Right lobe of liver (tissue), 6 donors: ENCODE results near the gene PTPN3. TPM values are rescaled to one million over a fixed set of nuclear protein-coding genes. Genes with fewer than 3 reads are reported as not detected.

Experiments used
- ATAC-seq, 4 donors: fragments of 200-7000 bp; cut with Tn5 transposase; one replicate each; pipeline ENCODE4 v1.9.1; 2020; ENCODE audit warnings: mild to moderate bottlenecking in 4 of 4, moderate library complexity in 4 of 4
- DNase-seq, 3 donors: peaks; one replicate each; pipeline ENCODE4 v3.0.0-alpha.2; 2020
- H3K27ac ChIP-seq, 3 donors: fragments of 200-600 bp; one replicate each; pipeline ENCODE4 v1.8.0; 2022
- H3K27me3 ChIP-seq, 2 donors: fragments of 200-600 bp; one replicate each; pipeline ENCODE4 v1.8.0; 2022
- H3K36me3 ChIP-seq, 4 donors: fragments of 200-600 bp; sonication (generic) in 1 of 4; one replicate each; pipeline versions ENCODE4 v1.5.1 to v1.8.0; 2017 to 2022; ENCODE audit warnings: control low read depth in 1 of 4
- H3K4me1 ChIP-seq, 4 donors: fragments of 200-600 bp; sonication (generic) in 1 of 4; one replicate each; pipeline versions ENCODE4 v1.5.1 to v1.8.0; 2017 to 2022; ENCODE audit warnings: control low read depth in 1 of 4
- H3K4me3 ChIP-seq, 3 donors: fragments of 200-600 bp; one replicate each; pipeline ENCODE4 v1.8.0; 2022
- H3K9me3 ChIP-seq, 4 donors: fragments of 200-600 bp; sonication (generic) in 1 of 4; one replicate each; pipeline versions ENCODE4 v1.5.1 to v1.8.0; 2017 to 2022; ENCODE audit warnings: control low read depth in 1 of 4
- CTCF ChIP-seq, 4 donors: fragments of 200-600 bp in 3 of 4; fragments of 450-650 bp in 1 of 4; IDR thresholded peaks; one replicate each; pipeline versions ENCODE4 v1.5.1 to v1.8.0; 2016 to 2022; ENCODE audit warnings: antibody characterized with exemption in 4 of 4, mild to moderate bottlenecking in 2 of 4
- POLR2A ChIP-seq: fragments of 450-650 bp; IDR thresholded peaks from one replicate; pipeline ENCODE4 v1.6.1; 2017; ENCODE audit warnings: antibody characterized with exemption, mild to moderate bottlenecking
- WGBS: methylation state at CpG from one replicate; pipeline ENCODE4 v1.1.6; 2018; ENCODE audit warnings: low coverage, low lambda C conversion rate; ENCODE audit not compliant: insufficient coverage; ENCODE audit errors: missing lambda C conversion rate; 5-methylcytosine and 5-hydroxymethylcytosine counted together
- intact Hi-C, 2 donors: fragments of 100-400 bp; cut with DNase I; formaldehyde crosslinking; loops; one replicate each; pipeline versions ENCODE4 v1.11.2 to v1.14.1; 2022
- total RNA-seq, 6 experiments: library from RNA; depleted of rRNA in 2 of 6; stranded (reverse); fragments of >200 nt in 2 of 6; fragmentation: NEBNext Ultra II Directional in 3 of 6; extraction: Animal tissue kit (Norgen Biotek cat#: 25700) in 3 of 6; gene quantifications; one replicate each; pipeline versions ENCODE4 v1.1.0 to v1.2.4, GENCODE V29; 2016 to 2023
- donor health status: DM: no; HTN: yes; CAD: no.
- donor health status: DM: no; HTN: no; CAD: no.
- donor health status: DM: no; HTN: no; CAD: no.
- donor health status: DM: no; HTN: yes; CAD: no.
- donor health status: DM: no; HTN: yes; CAD: no.

The PTPN3 gene
- total RNA-seq, 6 experiments from 2014 or later, result 15.0 to 33.3 (median 30.0) TPM

GRCh38 chr9:109479822-109480221 lies 18.3 kb downstream of the PTPN3 start:
- no peak for ATAC-seq
- peak overlapping the region in 1 of 3 donors; percentile 6 for H3K4me3 ChIP-seq
- no peak for TF ChIP-seq CTCF (IDR thresholded peaks at IDR 0.05)
- TF ChIP-seq POLR2A, result no peak
- peak overlapping the region; percentile 96 to 98 (median 98) for H3K27ac ChIP-seq
- intact Hi-C loops, result no loop called here
- no peaks in the 10 kb centered on the region for H3K9me3 ChIP-seq
- WGBS, result 95% methylated on average over 2 of the region's 2 CpGs
- H3K27me3 ChIP-seq, result no peaks in the 10 kb centered on the region
- DNase-seq, result no peak
- no peaks in the 10 kb centered on the region for H3K36me3 ChIP-seq
- H3K4me1 ChIP-seq, result peaks cover 0 to 39% (median 12%) of the 10 kb centered on the region in 4 donors

- TF ChIP-seq CTCF (IDR thresholded peaks at IDR 0.05) (no peak), POLR2A (peak; percentile 50)
- 26% methylated on average over 10 of the region's 10 CpGs for WGBS
- no peaks in the 10 kb centered on the region for H3K36me3 ChIP-seq
- no peaks in the 10 kb centered on the region for H3K9me3 ChIP-seq
- peak overlapping the region; percentile 96 to 98 (median 98) for H3K27ac ChIP-seq
- H3K4me1 ChIP-seq, result peaks cover 0 to 42% (median 13%) of the 10 kb centered on the region in 4 donors
- DNase-seq (peak; percentile 65 to 88 (median 84)), ATAC-seq (peak; percentile 53 to 68 (median 60))
- intact Hi-C loops, result no loop called here
- no peaks in the 10 kb centered on the region for H3K27me3 ChIP-seq
- peak overlapping the region; percentile 25 to 56 (median 47) for H3K4me3 ChIP-seq
Measured at GRCh38 chr9:109478665-109479380, 19.3 kb downstream of the PTPN3 start.

GRCh38 chr9:109478051-109478563 lies 20.0 kb downstream of the PTPN3 start:
- DNase-seq, result peak in 1 of 3 donors; percentile 42
- TF ChIP-seq POLR2A (no peak), CTCF (IDR thresholded peaks at IDR 0.05) (no peak)
- Histone ChIP-seq H3K27me3 (no peaks in the 10 kb centered on the region), H3K9me3 (no peaks in the 10 kb centered on the region), H3K36me3 (no peaks in the 10 kb centered on the region), H3K4me1 (peaks cover 0 to 42% (median 16%) of the 10 kb centered on the region in 4 donors), H3K4me3 (peak overlapping the region; percentile 25 to 56 (median 47)), H3K27ac (peak overlapping the region; percentile 96 to 98 (median 98))
- intact Hi-C loops, result no loop called here
- 28% methylated on average over 7 of the region's 7 CpGs for WGBS
- ATAC-seq, result peak in 3 of 4 donors; percentile 4 to 26 (median 15)

- peak; percentile 82 to 90 (median 86) for ATAC-seq
- Histone ChIP-seq H3K4me3 (peak overlapping the region; percentile 25 to 56 (median 47)), H3K36me3 (no peaks in the 10 kb centered on the region), H3K4me1 (peaks cover 0 to 42% (median 17%) of the 10 kb centered on the region in 4 donors), H3K27me3 (no peaks in the 10 kb centered on the region), H3K9me3 (no peaks in the 10 kb centered on the region), H3K27ac (peak overlapping the region; percentile 96 to 98 (median 98))
- TF ChIP-seq CTCF (IDR thresholded peaks at IDR 0.05) (no peak), POLR2A (peak; percentile 95)
- peak; percentile 91 to 97 (median 96) for DNase-seq
- WGBS, result 15% methylated on average over 10 of the region's 11 CpGs
- intact Hi-C loops, result no loop called here
Measured at GRCh38 chr9:109477258-109478050, 20.7 kb downstream of the PTPN3 start.
